GM21786 (cell line): Measurements from ENCODE around the gene NOS2.

Experiments used
- ATAC-seq: cut with Tn5 transposase; IDR thresholded peaks from one replicate; pipeline ENCODE4 v1.9.1; 2021; ENCODE audit not compliant: unreplicated experiment

The NOS2 gene

DNA sequence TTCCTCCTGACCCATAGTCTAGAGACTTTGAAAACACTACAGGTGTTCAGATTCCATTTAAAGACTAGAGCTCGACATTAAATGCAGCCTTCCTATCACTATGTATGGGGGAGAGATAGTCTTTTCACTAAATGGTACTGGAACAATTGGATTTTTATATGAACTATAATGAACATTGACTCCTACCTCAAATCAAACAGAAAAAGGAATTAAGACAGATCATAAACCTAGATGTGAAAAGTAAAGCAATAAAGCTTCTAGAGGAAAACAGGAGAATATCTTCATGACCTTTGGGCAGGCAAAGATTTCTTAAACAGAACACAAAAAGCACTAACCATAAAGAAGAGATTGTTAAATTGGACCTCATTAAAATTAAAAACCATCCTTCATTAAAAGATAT, 18.8 kb upstream of the NOS2 start:
- ATAC-seq, result no peak

DNA sequence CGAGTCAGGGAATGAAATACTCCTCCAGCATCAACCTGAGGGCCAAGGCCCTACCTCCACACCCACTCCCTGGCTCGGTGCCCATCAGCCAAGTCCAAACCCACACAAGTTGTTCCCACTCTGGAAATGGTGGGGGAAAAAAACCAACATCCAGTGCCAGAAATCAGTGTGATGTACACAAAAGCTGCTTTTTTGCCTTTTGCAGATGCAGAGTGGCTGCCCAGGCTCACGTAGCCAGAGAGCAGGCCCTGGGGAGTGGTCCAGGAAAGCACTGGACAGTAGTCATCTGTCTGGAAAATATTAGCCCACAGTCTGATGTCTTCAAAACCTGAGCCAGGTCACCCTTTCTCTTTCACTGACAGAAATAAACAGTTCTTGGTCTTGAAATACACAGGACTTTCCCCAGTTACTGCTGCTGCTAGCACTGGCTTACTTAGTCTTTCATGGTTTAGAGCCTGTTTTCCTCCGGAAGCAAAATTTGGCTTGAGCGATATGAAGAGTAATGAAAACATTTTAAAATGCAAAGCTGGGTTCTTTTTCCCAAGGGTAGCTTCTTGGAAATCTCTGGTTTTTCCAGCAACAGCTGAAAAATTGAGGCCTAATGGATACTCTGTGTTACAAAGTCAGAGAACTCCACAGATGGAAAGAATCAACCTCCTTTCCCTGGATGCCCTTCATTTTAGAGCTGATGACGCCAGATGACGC, 18.2 kb upstream of the NOS2 start:
- ATAC-seq, result no peak

DNA sequence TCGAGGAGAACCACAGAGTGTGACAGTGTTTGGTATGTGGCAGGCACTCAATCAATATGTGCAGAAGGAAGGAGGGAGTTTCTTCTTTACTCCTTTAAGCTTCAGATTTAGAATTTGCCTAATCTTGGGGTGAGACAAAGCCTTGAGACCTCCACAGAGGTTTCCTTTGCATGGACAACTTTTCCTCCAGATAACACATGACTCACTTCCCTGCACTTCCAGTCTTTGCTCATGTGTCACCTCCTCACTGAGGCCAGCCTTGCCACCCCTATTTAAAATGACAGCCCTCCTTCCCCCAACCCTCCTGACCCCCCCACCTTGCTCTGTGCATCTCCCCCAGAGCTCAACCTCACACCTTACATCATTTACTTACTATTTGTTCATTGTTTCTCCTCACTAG, 17.4 kb upstream of the NOS2 start:
- ATAC-seq, result no peak

DNA sequence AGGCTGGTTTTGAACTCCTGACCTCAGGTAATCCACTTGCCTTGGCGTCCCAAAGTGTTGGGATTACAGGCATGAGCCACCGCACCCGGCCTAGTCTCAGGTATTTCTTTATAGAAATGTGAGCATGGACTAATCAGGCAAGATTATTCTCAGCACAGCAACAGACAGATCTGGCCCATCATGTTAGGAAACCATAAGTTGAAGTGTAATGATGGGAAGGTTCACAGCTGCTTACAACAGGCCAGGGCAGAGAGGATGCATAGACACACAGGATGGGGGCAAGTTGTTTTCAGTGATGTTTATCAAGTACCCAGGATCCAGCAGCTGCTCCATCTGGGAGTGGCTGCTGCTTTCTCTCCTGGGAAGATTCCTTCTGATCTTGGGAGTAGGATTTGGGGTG, 16.6 kb upstream of the NOS2 start:
- ATAC-seq, result no peak

DNA sequence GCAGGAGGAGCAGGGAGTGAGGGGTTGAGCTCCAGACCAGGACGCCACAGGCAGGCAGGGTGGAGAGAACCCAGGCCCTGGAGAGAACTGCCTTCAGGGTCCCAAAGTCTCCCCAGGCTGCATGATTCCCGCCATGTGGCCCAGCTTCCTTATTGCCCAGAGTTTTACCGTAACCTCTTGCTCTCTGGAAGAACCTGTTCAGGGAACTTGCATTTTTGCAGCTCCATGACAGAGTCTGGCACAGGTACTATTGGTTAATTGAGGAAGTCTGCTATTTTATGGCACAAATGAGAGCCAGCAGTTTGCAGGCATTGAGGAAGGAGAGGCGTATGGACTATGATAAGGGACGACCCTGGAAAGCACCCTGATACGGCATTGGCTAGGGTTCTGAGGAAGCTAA, 11.6 kb upstream of the NOS2 start:
- no peak for ATAC-seq

DNA sequence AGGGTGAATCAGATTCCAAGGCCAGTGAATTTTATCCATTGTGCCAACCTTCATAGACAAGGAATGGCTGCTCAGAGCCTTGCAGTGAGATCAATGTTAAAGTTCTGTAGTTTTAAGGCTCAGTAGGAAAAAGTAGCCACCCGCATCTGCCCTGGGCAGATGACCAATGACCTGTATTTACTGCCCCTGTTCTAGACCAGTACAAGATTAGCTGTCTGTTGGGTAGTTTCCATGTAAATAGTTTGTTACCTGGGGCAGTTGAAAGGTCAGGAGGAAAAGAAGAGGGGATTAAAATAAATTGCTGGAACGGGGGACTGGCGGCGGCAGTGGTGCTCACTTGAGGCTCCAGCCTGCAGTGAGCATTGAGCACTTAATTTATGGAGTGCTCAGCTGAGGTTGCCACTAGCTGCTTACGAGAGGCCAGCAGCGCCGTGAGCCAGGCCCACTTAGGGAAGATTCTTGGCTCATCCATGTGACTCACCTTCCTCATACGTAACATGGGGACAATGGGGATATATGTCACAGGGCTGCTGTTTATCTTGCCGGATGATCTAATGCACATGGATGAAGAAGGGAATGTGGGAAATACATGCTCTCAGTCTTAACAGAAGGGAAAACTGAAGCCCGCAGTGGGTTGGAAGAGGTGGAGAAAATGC, 10.7 kb upstream of the NOS2 start:
- no peak for ATAC-seq

DNA sequence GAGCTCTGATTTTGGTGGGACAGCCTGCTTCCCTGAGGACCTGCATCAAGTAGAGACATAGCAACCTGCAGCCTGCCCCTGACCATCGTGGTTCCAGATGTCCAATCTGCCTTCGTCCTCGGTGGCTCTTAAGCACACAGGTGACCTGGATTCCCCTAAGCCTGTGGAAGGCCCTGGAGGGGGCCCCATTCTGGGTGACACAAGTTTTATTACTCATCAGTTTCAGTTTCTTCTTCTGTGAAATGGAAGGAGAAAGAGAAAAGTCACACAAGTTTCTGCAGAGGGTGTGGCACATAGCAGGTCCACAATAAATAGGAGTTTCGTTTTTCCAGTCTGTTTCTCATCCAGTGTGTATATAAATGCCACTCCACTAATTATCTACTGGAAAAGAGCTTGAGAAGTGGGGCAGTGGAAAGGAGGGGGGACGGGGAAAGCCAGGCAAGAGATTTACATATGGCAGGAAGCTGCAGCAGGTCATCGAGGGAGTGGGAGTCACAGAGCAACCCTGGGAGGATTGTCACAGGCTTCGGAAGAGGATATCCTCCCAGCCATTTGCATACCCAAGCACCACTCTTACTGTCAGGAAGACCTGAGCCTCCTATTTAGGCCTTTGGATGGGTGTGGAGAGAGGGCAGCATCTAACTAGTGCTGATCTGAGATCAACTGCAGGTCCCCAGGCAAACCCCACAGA, 10.0 kb upstream of the NOS2 start:
- ATAC-seq, result peak; percentile 24

DNA sequence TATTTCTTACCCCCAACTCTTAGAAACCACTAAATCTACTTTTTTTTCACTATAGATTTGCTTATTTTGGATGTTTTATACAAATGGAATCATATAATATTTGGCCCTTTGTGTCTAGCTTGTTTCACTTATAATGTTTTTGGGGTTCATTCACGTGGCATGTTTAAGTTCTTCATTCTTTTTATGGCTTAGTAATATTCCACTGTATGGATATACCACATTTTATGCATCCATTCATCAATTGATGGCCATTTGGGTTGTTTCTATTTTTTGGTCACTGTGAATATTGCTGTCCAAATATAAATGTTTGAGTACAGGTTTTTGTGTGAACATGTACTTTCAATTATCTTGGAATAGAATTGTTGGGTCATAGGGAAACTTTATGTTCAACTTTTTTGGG, 9.2 kb upstream of the NOS2 start:
- ATAC-seq, result no peak

DNA sequence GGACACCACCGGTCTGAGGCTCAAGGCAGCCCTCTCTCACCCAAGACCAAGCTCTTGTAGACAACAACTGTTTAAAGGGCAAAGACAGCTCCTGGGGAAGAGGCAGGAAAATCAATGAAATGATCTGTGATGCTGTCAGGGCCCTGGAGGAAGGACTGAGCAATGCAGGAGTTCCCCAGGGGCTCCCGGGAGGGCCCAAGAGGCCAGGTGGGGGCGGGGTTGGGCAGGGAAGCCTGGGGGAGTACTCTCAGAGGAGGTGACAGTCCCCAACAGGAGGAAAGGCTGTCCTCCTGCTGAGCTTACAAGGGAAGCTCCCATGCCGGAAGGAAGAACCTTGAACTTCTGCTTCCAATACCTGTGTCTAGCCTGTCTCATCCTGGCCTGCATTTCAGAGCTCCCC, 8.3 kb upstream of the NOS2 start:
- no peak for ATAC-seq

DNA sequence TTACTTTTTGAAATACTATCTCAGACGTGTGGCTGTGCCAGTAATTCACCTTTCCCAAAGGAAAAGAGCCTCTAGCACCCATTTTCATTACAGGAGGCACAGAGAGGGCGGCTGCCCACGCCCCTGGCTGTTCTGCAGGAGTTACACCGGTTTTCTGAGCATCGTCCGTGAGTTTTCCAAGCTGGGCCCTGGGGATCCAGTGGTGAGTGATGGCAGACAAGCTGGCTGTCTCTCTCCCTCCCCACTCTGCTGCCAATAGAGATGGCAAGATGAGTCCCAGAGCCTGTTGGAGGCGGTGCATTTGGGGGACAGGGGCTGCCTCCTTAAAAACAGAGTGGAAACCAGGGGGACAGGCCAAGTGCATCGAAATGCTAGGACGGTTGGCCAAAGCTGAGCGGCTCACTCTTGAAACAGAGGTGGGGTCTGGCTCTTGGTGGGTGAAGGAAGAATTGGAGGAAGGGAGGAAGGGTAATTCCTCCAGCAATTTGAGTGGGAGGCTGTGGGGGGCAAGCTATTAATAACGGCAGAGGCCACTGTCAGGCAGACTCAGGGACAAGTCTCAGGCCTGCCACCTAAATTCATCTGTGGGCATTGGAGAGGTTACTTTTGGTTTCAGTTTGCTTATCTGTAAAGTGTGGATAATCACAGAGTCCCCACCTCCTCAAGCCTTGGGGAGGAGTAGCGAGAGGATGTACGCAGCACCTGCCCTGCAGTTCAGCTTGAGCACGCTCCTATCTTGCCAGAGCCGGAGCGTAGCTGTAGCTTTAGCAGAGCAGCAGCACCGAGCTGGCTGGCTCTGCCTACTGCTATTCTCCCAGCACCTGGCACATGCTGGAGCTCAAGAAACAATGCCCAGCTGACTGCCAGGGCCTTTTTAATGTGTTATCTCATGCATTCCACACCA, 7.5 kb upstream of the NOS2 start:
- peak; percentile 67 for ATAC-seq

DNA sequence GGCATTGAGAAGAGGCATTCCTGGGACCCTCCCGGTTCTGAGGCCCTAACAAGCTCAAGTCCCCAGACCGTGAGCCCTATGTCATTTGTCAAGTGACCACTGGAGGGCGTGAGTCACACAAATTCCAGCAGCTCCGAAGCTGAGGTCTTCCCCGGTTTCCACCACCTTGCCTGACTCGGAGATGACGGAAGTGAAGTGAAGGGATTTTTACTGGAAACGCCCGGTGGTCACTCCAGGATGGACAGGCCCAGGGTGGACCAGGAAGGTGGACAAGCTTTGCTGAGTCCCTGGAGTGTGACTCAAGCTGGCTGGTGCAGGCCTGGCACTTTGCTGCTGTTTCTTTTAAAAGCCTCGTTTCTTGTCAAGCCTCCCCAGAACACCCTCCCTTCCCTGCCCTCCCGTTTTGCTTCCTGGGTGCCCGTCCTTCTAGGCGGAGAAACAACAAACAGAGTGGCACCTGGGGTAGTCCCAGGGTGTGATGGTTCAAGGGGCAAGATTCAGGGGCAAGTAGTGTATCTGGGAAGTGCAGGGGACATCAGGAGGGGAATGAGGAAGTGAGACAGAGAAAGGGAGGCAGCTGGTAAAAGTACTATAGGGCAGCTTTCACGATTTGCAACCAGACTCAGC, 5.3 kb upstream of the NOS2 start:
- ATAC-seq, result peak; percentile 40

DNA sequence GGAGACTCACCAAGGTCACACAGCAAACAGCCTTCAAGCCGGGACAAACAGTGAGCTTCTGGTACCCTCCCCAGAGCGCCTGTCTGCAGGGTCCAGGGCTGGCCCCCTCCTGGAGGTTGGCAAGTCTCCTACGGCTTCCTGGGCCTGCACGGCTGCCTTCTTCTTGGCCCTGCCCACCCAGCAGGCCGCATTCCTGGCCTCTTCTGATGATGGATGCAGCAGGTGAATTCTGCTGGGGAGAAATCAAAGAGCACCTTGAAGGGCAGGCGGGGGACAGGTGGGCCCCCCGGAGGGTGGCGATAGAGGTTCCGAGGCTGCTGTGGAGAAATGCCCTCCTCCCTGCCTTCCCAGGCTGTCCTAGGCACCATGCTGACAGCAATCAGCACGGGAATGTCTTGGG, 3.8 kb upstream of the NOS2 start:
- no peak for ATAC-seq

DNA sequence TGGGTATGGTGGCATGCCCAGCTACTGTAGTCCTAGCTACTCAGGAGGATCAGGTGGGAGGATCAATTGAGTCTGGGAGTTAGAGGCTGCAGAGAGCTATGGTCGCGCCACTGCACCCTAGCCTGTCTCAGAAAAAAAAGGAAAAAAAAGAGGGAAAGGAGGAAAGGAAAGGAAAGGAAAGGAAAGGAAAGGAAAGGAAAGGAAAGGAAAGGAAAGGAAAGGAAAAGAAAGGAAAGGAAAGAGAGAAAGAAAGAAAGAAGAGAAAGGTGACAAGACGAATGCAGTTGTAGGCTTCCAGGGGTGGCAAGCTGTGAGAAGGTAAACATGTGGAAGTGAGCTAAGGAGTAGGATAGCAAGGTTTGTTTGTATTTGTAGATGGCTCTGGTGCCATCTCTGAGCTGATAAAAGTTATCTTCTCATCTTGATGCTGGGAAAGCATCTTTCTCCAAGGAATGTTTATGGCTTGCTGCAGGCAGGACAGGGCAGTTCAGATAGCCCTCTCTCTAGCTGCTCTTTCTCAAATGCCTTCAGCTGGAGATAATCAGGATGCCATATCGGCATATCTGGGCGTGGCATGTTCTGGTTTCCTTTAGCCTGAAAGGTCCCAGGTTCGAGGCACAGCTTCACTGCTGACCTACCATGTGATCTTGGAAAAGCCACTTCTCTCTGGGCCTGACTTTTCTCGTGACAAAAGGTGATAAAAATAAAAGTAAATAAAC, 2.8 kb upstream of the NOS2 start:
- no peak for ATAC-seq

DNA sequence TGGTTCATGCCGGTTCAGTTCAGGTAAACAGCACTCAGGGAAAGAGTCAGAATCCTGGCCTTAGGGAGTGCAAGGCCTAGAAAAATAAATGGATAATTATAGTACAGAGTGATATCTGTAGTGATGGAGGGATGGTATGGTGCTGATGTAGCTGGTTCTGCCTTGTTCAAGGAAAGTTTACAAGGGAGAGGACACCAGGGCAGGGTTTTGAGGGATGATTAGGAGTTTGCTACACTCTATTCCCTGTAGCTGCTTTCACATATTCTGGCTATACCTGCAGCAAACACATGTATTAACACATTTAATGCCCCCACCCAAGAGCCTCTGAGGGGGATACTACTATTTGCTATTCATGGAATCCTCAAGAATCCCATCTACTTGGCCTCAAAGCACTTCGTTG, 1.7 kb upstream of the NOS2 start:
- no peak for ATAC-seq

DNA sequence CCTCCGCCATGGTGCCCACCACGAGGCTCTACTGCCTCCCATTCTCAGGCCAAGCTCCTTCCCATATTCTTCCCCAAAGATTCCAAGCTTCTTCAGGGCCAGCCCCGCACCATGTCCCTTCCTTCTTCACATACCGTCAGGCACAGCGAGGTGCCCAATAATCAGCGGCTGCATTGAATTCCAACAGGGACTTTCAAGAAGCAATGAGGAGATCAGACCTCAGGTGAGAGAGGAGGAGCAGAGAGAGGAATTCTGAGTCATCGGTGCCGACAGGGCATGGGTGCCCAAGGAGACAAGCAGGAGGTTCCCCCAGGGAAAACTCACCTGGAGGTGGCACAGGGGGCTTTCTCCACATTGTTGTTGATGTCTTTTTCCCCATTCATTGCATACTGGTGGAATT, 2.0 kb downstream of the NOS2 start:
- ATAC-seq, result no peak

DNA sequence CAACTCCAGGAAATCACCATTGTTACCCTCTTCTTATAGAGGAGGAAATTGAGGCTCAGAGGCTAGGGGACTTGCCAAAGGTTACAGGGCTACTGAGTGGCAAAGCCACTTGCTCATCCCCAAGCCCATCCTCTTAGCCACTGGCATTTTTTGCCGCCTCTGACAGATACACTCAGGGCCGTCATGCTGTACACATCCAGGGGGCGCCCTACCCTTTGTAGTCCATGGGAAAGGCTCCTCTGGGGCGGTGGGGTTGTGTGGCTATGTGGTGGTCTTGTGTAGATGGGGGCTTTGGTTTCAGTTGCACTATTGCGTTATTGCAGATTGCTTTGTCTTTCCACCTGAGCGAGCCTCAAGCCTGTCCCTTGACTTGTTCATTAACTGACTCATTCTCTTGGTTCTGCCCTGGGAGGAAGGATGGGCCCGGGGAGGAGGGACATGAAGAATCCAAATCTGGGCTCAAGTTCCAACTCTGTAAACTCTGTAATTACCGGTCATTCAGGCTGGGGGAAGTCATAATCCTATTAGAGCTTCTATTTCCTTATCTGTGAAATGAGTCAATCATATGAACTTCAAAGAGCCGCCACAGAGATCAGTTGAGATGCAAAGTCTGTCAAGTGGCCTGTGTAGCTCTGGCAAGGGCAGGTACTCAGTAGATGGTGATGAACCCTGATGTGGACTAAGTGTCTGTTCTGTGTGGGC, 2.8 kb downstream of the NOS2 start:
- no peak for ATAC-seq

DNA sequence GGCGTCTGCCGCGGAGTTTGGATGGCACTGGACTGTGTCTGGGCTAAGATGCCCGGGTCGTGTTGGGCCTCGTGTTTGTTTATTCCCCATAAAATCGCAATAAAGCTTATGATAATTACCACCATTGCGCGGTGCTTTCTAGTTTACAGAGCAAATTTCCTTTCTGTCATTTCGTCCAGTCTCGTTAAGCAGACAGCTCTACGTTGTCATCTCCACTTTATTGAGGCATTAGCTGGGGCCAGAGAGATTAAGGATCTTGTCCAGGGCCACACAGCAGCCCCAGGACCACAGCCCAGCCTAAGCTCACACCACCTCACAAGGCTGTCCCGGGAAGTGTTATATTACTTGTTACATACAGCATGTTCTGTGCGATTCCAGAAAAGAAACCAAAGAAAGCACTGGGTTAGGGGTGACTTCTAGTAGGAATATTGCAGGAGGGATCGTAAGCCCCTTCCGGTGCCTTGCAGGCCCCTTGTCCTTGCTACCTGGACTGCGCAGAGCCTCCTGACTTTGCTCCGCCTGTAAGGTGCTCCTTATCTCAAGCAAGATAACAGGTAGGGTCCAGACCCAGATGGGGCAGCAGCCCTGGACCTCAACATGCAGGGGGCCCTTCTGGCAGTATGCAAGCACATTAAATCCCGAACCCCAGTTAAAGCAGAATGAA, 6.3 kb downstream of the NOS2 start:
- no peak for ATAC-seq

DNA sequence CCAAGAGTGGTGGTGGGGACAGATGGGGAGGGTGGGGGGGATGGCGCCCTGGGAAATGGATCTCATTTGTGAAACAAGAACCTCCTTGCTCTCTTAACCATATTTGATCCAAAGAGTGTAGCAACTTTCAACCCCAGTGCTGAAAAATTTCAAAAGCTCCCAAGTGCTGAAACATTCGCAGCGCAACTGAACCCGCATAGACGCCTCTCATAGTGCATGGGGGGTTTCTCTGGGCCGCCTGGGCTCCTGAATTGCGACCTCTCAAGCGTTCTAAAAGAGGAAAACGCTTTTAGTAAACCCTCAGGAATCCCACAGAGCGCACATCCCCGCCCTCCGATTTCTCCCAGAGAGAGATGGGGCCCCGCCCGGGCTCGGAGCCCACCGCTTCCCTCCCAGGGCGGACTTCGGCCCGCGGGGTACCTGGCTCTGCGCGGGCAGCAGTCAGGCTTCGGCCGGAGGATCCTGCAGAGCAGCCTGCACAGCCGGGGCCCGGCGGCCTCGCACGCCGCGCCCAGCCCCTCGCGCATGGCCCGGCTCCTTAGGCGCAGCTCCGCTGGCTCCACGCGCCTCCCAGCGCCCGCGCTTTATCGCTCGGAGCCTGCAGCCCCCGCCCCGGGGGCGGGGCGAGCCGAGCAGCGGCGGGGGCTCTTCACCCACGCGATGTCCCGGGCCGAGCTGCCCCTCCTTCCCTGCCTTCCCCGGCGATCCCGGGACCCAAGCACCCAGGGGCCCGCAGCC, 7.0 kb downstream of the NOS2 start:
- ATAC-seq, result no peak
